CD4-positive, alpha-beta T cell treated with Interleukin-15 for 1 hour (primary cell): ENCODE measurements around the gene GPR176.
"Not testable (repeated sequence)": the region's sequence is repeated elsewhere in the genome, so short reads cannot be mapped to it uniquely, and the experiment has no call there.

Experiments
- DNase-seq: peaks from one replicate; pipeline ENCODE4 v3.0.0-alpha.2; 2020

Gene GPR176

GRCh38 chr15:39852250-39852649, 67.8 kb downstream of the GPR176 start:
- DNase-seq = no peak

- DNase-seq = no peak
Measured at GRCh38 chr15:39851500-39852092, 68.5 kb downstream of the GPR176 start.

GRCh38 chr15:39850436-39850835, 69.6 kb downstream of the GPR176 start:
- DNase-seq = no peak

GRCh38 chr15:39846108-39846507, 74.0 kb downstream of the GPR176 start:
- no peak for DNase-seq

- no peak for DNase-seq
Measured at GRCh38 chr15:39845582-39845981, 74.5 kb downstream of the GPR176 start.

GRCh38 chr15:39843565-39843964, 76.5 kb downstream of the GPR176 start:
- no peak for DNase-seq

- no peak for DNase-seq
Measured at GRCh38 chr15:39837454-39837853, 82.6 kb downstream of the GPR176 start.

GRCh38 chr15:39835550-39835949, 84.5 kb downstream of the GPR176 start:
- no peak for DNase-seq

GRCh38 chr15:39834256-39834655, 85.8 kb downstream of the GPR176 start:
- no peak for DNase-seq

- no peak for DNase-seq
Measured at GRCh38 chr15:39833515-39833981, 86.5 kb downstream of the GPR176 start.

GRCh38 chr15:39830166-39830565, 89.9 kb downstream of the GPR176 start:
- no peak for DNase-seq

GRCh38 chr15:39828374-39828931, 91.6 kb downstream of the GPR176 start:
- no peak for DNase-seq

GRCh38 chr15:39826975-39827374, 93.1 kb downstream of the GPR176 start:
- no peak for DNase-seq

GRCh38 chr15:39823634-39824033, 96.4 kb downstream of the GPR176 start:
- DNase-seq = no peak

- no peak for DNase-seq
Measured at GRCh38 chr15:39820050-39820602, 99.9 kb downstream of the GPR176 start.

GRCh38 chr15:39819533-39819932, 100.5 kb downstream of the GPR176 start:
- no peak for DNase-seq

GRCh38 chr15:39817892-39818291, 102.2 kb downstream of the GPR176 start:
- DNase-seq = no peak

- DNase-seq = no peak
Measured at GRCh38 chr15:39814489-39814888, 105.6 kb downstream of the GPR176 start.

GRCh38 chr15:39812651-39813050, 107.4 kb downstream of the GPR176 start:
- DNase-seq = not testable (repeated sequence)

GRCh38 chr15:39808909-39809308, 111.2 kb downstream of the GPR176 start:
- DNase-seq = no peak

GRCh38 chr15:39807791-39808190, 112.3 kb downstream of the GPR176 start:
- DNase-seq = no peak

GRCh38 chr15:39804026-39804425, 116.0 kb downstream of the GPR176 start:
- DNase-seq = no peak

- DNase-seq = no peak
Measured at GRCh38 chr15:39803016-39803415, 117.0 kb downstream of the GPR176 start.

GRCh38 chr15:39801641-39802309, 118.3 kb downstream of the GPR176 start:
- no peak for DNase-seq
